ENCODE measurements around the gene CCNA1.

Gene CCNA1

DNA sequence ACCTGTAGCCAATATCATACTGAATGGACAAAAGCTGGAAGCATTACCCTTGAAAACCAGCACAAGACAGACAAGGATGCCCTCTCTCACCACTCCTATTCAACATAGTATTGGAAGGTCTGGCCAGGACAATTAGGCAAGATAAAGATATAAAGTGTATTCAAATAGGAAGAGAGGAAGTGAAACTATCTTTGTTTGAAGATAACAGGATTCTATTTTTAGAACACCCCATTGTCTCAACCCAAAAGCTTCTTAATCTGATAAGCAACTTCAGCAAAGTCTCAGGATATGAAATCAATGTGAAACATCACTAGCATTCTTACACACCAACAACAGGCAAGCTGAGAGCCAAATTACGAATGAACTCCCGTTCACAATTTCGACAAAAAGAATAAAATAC lies 17.8 kb upstream of the CCNA1 start:
- H3K4me3 ChIP-seq (ENCODE audit: low read depth, low read length), result no peak overlapping the region
- TF ChIP-seq, protein P1, sequence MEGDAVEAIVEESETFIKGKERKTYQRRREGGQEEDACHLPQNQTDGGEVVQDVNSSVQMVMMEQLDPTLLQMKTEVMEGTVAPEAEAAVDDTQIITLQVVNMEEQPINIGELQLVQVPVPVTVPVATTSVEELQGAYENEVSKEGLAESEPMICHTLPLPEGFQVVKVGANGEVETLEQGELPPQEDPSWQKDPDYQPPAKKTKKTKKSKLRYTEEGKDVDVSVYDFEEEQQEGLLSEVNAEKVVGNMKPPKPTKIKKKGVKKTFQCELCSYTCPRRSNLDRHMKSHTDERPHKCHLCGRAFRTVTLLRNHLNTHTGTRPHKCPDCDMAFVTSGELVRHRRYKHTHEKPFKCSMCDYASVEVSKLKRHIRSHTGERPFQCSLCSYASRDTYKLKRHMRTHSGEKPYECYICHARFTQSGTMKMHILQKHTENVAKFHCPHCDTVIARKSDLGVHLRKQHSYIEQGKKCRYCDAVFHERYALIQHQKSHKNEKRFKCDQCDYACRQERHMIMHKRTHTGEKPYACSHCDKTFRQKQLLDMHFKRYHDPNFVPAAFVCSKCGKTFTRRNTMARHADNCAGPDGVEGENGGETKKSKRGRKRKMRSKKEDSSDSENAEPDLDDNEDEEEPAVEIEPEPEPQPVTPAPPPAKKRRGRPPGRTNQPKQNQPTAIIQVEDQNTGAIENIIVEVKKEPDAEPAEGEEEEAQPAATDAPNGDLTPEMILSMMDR (IDR thresholded peaks at IDR 0.05; ENCODE audit: insufficient read depth, low read length, missing control alignments), result no peak
- ChIA-PET POLR2A (no interaction called here), CTCF (no interaction called here)
- no peak for DNase-seq (ENCODE audit: low read depth, low spot score)

- TF ChIP-seq, protein P1 (IDR thresholded peaks at IDR 0.05; ENCODE audit: insufficient read depth, low read length, missing control alignments), result no peak
- no peak for DNase-seq (ENCODE audit: low read depth, low spot score)
- CTCF ChIA-PET, result interaction anchor here (0.8 to 6.1 kb wide), 7 partner anchors 8 to 564 kb away, joined by 3 to 53 read pairs (median 5); no protein-coding TSS in a partner anchor
- H3K4me3 ChIP-seq (ENCODE audit: low read depth, low read length), result no peak overlapping the region
- POLR2A ChIA-PET, result interaction anchor here (1.0 kb wide), 1 partner anchor 70 kb away, joined by 3 read pairs; no protein-coding TSS in a partner anchor
Measured at GRCh38 chr13:36417331-36417730, 15.0 kb upstream of the CCNA1 start.

GRCh38 chr13:36418022-36418805 lies 14.1 kb upstream of the CCNA1 start:
- TF ChIP-seq, protein P1 (IDR thresholded peaks at IDR 0.05; ENCODE audit: insufficient read depth, low read length, missing control alignments), result no peak
- CTCF ChIA-PET, result interaction anchor here (0.8 to 6.1 kb wide), 18 partner anchors 9 to 649 kb away, joined by 3 to 53 read pairs (median 6); partner anchors contain the start of genes ALG5 and SPART
- no peak for DNase-seq (ENCODE audit: low read depth, low spot score)
- POLR2A ChIA-PET, result interaction anchor here (1.0 kb wide), 1 partner anchor 71 kb away, joined by 3 read pairs; no protein-coding TSS in a partner anchor
- H3K4me3 ChIP-seq (ENCODE audit: low read depth, low read length), result no peak overlapping the region

GRCh38 chr13:36420437-36420891 lies 11.8 kb upstream of the CCNA1 start:
- H3K4me3 ChIP-seq (ENCODE audit: low read depth, low read length), result no peak overlapping the region
- DNase-seq (ENCODE audit: low read depth, low spot score), result no peak
- ChIA-PET CTCF (interaction anchor here (0.8 to 6.1 kb wide), 41 partner anchors 8 to 647 kb away, joined by 3 to 53 read pairs (median 4); partner anchors contain the start of gene CCNA1), POLR2A (no interaction called here)
- TF ChIP-seq, protein P1 (IDR thresholded peaks at IDR 0.05; ENCODE audit: insufficient read depth, low read length, missing control alignments), result peak; percentile 76

DNA sequence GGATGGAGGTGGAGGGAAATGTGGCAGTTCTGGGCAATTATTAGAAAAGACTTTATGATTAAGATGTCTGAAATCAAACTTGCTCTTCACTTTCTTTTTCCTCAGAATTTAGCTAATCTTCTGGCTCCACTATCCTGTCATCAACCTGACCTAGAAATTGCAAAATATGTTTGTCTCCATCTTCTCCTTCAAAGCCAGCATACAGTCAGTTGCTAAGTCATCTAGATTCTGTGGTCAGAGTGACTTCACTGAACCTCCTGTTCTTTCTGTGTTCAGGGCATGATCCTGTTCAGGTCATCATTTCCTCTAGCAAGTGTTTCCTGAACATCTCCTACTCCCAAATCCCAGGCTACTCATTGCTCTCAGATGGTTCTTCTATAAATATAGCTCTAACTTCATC lies 10.8 kb upstream of the CCNA1 start:
- POLR2A ChIA-PET, result no interaction called here
- CTCF ChIA-PET, result interaction anchor here (0.6 to 6.1 kb wide), 19 partner anchors 10 to 561 kb away, joined by 3 to 53 read pairs (median 4); no protein-coding TSS in a partner anchor
- TF ChIP-seq, protein P1 (IDR thresholded peaks at IDR 0.05; ENCODE audit: insufficient read depth, low read length, missing control alignments), result no peak
- DNase-seq (ENCODE audit: low read depth, low spot score), result no peak
- H3K4me3 ChIP-seq (ENCODE audit: low read depth, low read length), result no peak overlapping the region

- no peak overlapping the region for H3K4me3 ChIP-seq (ENCODE audit: low read depth, low read length)
- ChIA-PET POLR2A (no interaction called here), CTCF (interaction anchor here (1.0 to 1.6 kb wide), 2 partner anchors 9 to 451 kb away, joined by 3 to 7 read pairs; no protein-coding TSS in a partner anchor)
- TF ChIP-seq, protein P1 (IDR thresholded peaks at IDR 0.05; ENCODE audit: insufficient read depth, low read length, missing control alignments), result no peak
- DNase-seq (ENCODE audit: low read depth, low spot score), result no peak
Measured at GRCh38 chr13:36428086-36428485, 4.2 kb upstream of the CCNA1 start.
